ENCODE data around the gene UCK2. TPM values are rescaled to one million over a fixed set of nuclear protein-coding genes. Genes with fewer than 3 reads are reported as not detected.

Gene UCK2
- total RNA-seq, 1 experiment from 2014 or later, result 59.9 TPM

GRCh38 chr1:165900576-165901380 is 73.4 kb downstream of the UCK2 start:
- Histone ChIP-seq H3F3A (ENCODE audit: insufficient read depth, low read depth) (no peaks in the 10 kb centered on the region), H3K9me2 (ENCODE audit: insufficient read depth) (no peaks in the 10 kb centered on the region), H3K4me3 (no peak overlapping the region), H4K20me1 (ENCODE audit: insufficient read depth) (peaks cover 14% of the 10 kb centered on the region; the same call in 1 of the 2 replicates), H2AFZ (no peak overlapping the region), H3K27me3 (ENCODE audit: insufficient read depth, low read depth) (no peaks in the 10 kb centered on the region), H3K9me3 (ENCODE audit: insufficient read depth, low read depth) (no peaks in the 10 kb centered on the region), H3K36me3 (ENCODE audit: low read depth) (peaks cover 26% of the 10 kb centered on the region), H3K27ac (no peak overlapping the region), H3K79me2 (ENCODE audit: low read depth) (no peaks in the 10 kb centered on the region), H3K4me2 (no peak overlapping the region), H3K4me1 (replicated peaks; ENCODE audit: insufficient read depth) (no peaks in the 10 kb centered on the region)
- POLR2A ChIA-PET (ENCODE audit: unreplicated experiment), result no interaction called here
- TF ChIP-seq, protein P1, sequence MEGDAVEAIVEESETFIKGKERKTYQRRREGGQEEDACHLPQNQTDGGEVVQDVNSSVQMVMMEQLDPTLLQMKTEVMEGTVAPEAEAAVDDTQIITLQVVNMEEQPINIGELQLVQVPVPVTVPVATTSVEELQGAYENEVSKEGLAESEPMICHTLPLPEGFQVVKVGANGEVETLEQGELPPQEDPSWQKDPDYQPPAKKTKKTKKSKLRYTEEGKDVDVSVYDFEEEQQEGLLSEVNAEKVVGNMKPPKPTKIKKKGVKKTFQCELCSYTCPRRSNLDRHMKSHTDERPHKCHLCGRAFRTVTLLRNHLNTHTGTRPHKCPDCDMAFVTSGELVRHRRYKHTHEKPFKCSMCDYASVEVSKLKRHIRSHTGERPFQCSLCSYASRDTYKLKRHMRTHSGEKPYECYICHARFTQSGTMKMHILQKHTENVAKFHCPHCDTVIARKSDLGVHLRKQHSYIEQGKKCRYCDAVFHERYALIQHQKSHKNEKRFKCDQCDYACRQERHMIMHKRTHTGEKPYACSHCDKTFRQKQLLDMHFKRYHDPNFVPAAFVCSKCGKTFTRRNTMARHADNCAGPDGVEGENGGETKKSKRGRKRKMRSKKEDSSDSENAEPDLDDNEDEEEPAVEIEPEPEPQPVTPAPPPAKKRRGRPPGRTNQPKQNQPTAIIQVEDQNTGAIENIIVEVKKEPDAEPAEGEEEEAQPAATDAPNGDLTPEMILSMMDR (conservative IDR thresholded peaks at IDR 0.05), result no peak
- TF ChIP-seq EZH2 (IDR thresholded peaks at IDR 0.05; ENCODE audit: low read depth), result no peak
- BruUV-seq (replicated peaks), result no TSS peak
- no peak for DNase-seq
- intact Hi-C loops (cut with micrococcal nuclease; ENCODE audit: unreplicated experiment), result no loop called here
- CTCF ChIA-PET, result no interaction called here

DNA sequence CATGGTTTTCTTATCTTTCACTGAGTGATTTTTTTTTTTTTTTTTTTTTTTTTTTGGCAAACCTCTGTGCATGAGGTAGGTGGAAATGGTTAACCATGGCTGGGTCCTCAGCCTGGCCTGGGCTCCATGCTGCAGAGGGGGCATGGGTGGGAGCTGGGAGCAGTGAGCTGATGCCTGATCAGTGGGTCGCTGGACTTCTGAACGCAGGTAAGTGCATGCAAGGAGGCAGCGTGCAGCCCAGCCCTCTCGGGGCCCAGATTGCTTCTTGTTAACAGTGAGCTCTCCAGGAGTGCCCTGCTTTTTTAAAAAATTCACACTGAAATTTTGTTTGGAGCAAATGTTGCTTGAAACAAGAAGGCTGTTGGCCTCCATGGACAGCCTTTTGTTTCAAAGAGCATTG is 75.2 kb downstream of the UCK2 start:
- no TSS peak for BruUV-seq (replicated peaks)

GRCh38 chr1:165903672-165904071 is 76.3 kb downstream of the UCK2 start:
- H3K36me3 ChIP-seq (ENCODE audit: low read depth), result peaks cover 20% of the 10 kb centered on the region
- no TSS peak for BruUV-seq (replicated peaks)
- ChIA-PET POLR2A (ENCODE audit: unreplicated experiment) (interaction anchor here (0.7 kb wide), 1 partner anchor 297 kb away, joined by 3 read pairs; no protein-coding TSS in a partner anchor), CTCF (no interaction called here)
- intact Hi-C loops (cut with micrococcal nuclease; ENCODE audit: unreplicated experiment), result loop anchor here (2.0 kb wide), 1 partner anchor 135 kb away; the partner anchor contains the start of gene TMCO1
- peaks cover 4% of the 10 kb centered on the region; the same call in 1 of the 2 replicates for H4K20me1 ChIP-seq (ENCODE audit: insufficient read depth)
- H3K9me2 ChIP-seq (ENCODE audit: insufficient read depth), result no peaks in the 10 kb centered on the region
- H2AFZ ChIP-seq, result no peak overlapping the region
- no peak overlapping the region for H3K4me3 ChIP-seq
- H3K27ac ChIP-seq, result no peak overlapping the region
- DNase-seq, result peak in 1 of 2 experiments; percentile 34
- H3K4me1 ChIP-seq (replicated peaks; ENCODE audit: insufficient read depth), result no peaks in the 10 kb centered on the region
- H3K27me3 ChIP-seq (ENCODE audit: insufficient read depth, low read depth), result no peaks in the 10 kb centered on the region
- no peaks in the 10 kb centered on the region for H3F3A ChIP-seq (ENCODE audit: insufficient read depth, low read depth)
- no peaks in the 10 kb centered on the region for H3K9me3 ChIP-seq (ENCODE audit: insufficient read depth, low read depth)
- no peaks in the 10 kb centered on the region for H3K79me2 ChIP-seq (ENCODE audit: low read depth)
- no peak overlapping the region for H3K4me2 ChIP-seq
- TF ChIP-seq EZH2 (IDR thresholded peaks at IDR 0.05; ENCODE audit: low read depth), result no peak
- TF ChIP-seq, protein P1 (conservative IDR thresholded peaks at IDR 0.05), result no peak

More for the DNA sequence above, 75.2 kb downstream of the UCK2 start:
- POLR2A ChIA-PET (ENCODE audit: unreplicated experiment), result no interaction called here
- Histone ChIP-seq H3K9me3 (ENCODE audit: insufficient read depth, low read depth) (no peaks in the 10 kb centered on the region), H3F3A (ENCODE audit: insufficient read depth, low read depth) (no peaks in the 10 kb centered on the region), H3K9me2 (ENCODE audit: insufficient read depth) (no peaks in the 10 kb centered on the region), H3K4me1 (replicated peaks; ENCODE audit: insufficient read depth) (no peaks in the 10 kb centered on the region), H3K27me3 (ENCODE audit: insufficient read depth, low read depth) (no peaks in the 10 kb centered on the region), H3K4me3 (no peak overlapping the region), H3K79me2 (ENCODE audit: low read depth) (no peaks in the 10 kb centered on the region), H3K27ac (no peak overlapping the region), H4K20me1 (ENCODE audit: insufficient read depth) (peaks cover 10% of the 10 kb centered on the region; the same call in 1 of the 2 replicates), H2AFZ (no peak overlapping the region), H3K36me3 (ENCODE audit: low read depth) (peaks cover 20% of the 10 kb centered on the region), H3K4me2 (no peak overlapping the region)
- CTCF ChIA-PET, result interaction anchor here (0.6 kb wide), 1 partner anchor 174 kb away, joined by 3 read pairs; no protein-coding TSS in a partner anchor
- TF ChIP-seq, protein P1 (conservative IDR thresholded peaks at IDR 0.05), result no peak
- no peak for TF ChIP-seq EZH2 (IDR thresholded peaks at IDR 0.05; ENCODE audit: low read depth)
- intact Hi-C loops (cut with micrococcal nuclease; ENCODE audit: unreplicated experiment), result loop anchor here (2.0 kb wide), 1 partner anchor 134 kb away; the partner anchor contains the start of gene TMCO1
- no peak for DNase-seq

Data from PC-9 (cell line).